ENCODE data around the gene YAP1.

DNA sequence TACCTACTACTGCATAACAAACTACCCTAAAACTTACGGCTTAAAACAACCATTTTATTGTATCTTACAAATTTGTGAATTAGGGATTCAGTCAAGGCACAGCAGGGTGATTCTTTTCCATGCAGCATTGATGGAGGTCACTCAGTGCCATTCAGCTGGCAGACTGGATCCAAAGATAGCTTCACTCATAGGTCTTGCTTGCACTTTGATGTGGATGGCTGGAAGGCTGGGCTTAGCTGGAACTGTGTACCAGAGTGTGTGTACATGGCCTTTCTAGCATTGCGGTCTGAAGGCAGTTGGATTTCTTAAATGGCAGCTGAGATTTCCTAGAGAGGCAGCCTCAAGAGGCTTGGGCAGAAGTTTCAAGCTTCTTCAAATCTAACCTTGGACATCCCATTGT is 25.0 kb downstream of the YAP1 start:
- TF ChIP-seq, protein P1, sequence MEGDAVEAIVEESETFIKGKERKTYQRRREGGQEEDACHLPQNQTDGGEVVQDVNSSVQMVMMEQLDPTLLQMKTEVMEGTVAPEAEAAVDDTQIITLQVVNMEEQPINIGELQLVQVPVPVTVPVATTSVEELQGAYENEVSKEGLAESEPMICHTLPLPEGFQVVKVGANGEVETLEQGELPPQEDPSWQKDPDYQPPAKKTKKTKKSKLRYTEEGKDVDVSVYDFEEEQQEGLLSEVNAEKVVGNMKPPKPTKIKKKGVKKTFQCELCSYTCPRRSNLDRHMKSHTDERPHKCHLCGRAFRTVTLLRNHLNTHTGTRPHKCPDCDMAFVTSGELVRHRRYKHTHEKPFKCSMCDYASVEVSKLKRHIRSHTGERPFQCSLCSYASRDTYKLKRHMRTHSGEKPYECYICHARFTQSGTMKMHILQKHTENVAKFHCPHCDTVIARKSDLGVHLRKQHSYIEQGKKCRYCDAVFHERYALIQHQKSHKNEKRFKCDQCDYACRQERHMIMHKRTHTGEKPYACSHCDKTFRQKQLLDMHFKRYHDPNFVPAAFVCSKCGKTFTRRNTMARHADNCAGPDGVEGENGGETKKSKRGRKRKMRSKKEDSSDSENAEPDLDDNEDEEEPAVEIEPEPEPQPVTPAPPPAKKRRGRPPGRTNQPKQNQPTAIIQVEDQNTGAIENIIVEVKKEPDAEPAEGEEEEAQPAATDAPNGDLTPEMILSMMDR (IDR thresholded peaks at IDR 0.05): no peak
- TF ChIP-seq POLR2A (IDR thresholded peaks at IDR 0.05): no peak

Data from uterus (tissue), 2 donors.